K562 (cell line): Measurements from ENCODE around the gene PTPN12. TPM values are rescaled to one million over a fixed set of nuclear protein-coding genes. Genes with fewer than 3 reads are reported as not detected.
A peak's percentile ranks its signal among the peaks of the same experiment; 100 is the strongest.

Experiments
- ATAC-seq: fragments of 200-7000 bp; cut with Tn5 transposase; 3 replicates; pipeline ENCODE4 v1.9.1; 2020; ENCODE audit warnings: moderate library complexity
- BruUV-seq: library from RNA; stranded (reverse); fragments of 400-500 nt; replicated peaks from 2 replicates; lab custom pipeline; 2021; lab: Mats Ljungman, UMichigan
- CTCF ChIA-PET: fragments of 300-600 bp; formaldehyde crosslinking; extraction: SDS; loops from one replicate; lab custom pipeline; 2021; ENCODE audit warnings: low intra/inter-chr PET ratio; lab: Yijun Ruan, JAX
- POLR2A ChIA-PET: fragments of 300-600, 350-650 bp; sonication (Branson Sonifier 250); formaldehyde crosslinking; extraction: SDS; loops from one replicate; lab custom pipeline; 2021; ENCODE audit warnings: antibody characterized with exemption, inconsistent platforms; lab: Yijun Ruan, JAX
- DNase-seq, 4 experiments: peaks; one replicate each; pipeline versions ENCODE4 v3.0.0 to v3.0.0-alpha.2; 2011 to 2018; ENCODE audit warnings: low spot score in 3 of 4, mixed read lengths in 3 of 4; ENCODE audit errors: extremely low read depth in 1 of 4
- FAIRE-seq: peaks from 2 replicates; lab custom pipeline; 2011; peaks lifted over from hg19 to GRCh38; lab: Jason Lieb, UNC
- H2AFZ ChIP-seq: 2 replicates; pipeline ENCODE4 v1.6.0; 2011; ENCODE audit warnings: low read depth, low read length, control low read depth, inconsistent platforms
- H3K27ac ChIP-seq: fragments of 200-600 bp; 3 replicates; pipeline ENCODE4 v1.8.0; 2011; ENCODE audit warnings: low read depth, mild to moderate bottlenecking, control low read depth, inconsistent platforms, low read length, moderate library complexity, mixed read lengths; ENCODE audit errors: extremely low read depth
- H3K27me3 ChIP-seq, 2 experiments: fragments of 300-600 bp in 1 of 2; 2 replicates in 1 of 2; 3 replicates in 1 of 2; pipeline versions ENCODE4 v1.6.0 to v1.8.0; 2011; ENCODE audit warnings: inconsistent platforms in 2 of 2, low read length in 2 of 2, mild to moderate bottlenecking in 1 of 2, mixed read lengths in 1 of 2, moderate library complexity in 1 of 2; ENCODE audit not compliant: control insufficient read depth in 2 of 2, insufficient read depth in 2 of 2
- H3K36me3 ChIP-seq: fragments of 300-600 bp; 3 replicates; pipeline ENCODE4 v1.8.0; 2011; ENCODE audit warnings: mild to moderate bottlenecking, low read length, inconsistent platforms; ENCODE audit not compliant: control insufficient read depth, insufficient read depth
- H3K4me1 ChIP-seq, 2 experiments: fragments of 200-600 bp in 1 of 2; replicated peaks in 1 of 2; 2 replicates in 1 of 2; 3 replicates in 1 of 2; pipeline versions ENCODE4 v1.5.1 to v1.8.0; 2011; ENCODE audit warnings: inconsistent platforms in 2 of 2, low read length in 2 of 2, mild to moderate bottlenecking in 1 of 2, mixed read lengths in 1 of 2, moderate library complexity in 1 of 2; ENCODE audit not compliant: control insufficient read depth in 2 of 2, insufficient read depth in 2 of 2
- H3K4me2 ChIP-seq: 2 replicates; pipeline ENCODE4 v1.6.1; 2011; ENCODE audit warnings: low read length, control low read depth, inconsistent platforms, mixed read lengths; ENCODE audit not compliant: insufficient read depth
- H3K4me3 ChIP-seq: fragments of 200-600 bp; sonication (generic), shearing (Covaris generic); 2 replicates; pipeline ENCODE4 v1.5.1; 2016; ENCODE audit warnings: control low read depth, inconsistent platforms
- H3K79me2 ChIP-seq: fragments of 200-600 bp; 3 replicates; pipeline ENCODE4 v1.8.0; 2011; ENCODE audit warnings: low read length, inconsistent platforms; ENCODE audit not compliant: control insufficient read depth, insufficient read depth
- H3K9ac ChIP-seq, 2 experiments: 2 replicates each; pipeline versions ENCODE4 v1.6.0 to v1.6.1; 2011; ENCODE audit warnings: low read depth in 2 of 2, low read length in 2 of 2, control low read depth in 1 of 2, inconsistent platforms in 1 of 2, mild to moderate bottlenecking in 1 of 2, mixed read lengths in 1 of 2; ENCODE audit not compliant: insufficient read depth in 1 of 2
- H3K9me1 ChIP-seq: one replicate; pipeline ENCODE4 v1.6.0; 2011; ENCODE audit warnings: inconsistent platforms, mild to moderate bottlenecking, low read length, moderate library complexity; ENCODE audit not compliant: control insufficient read depth, insufficient read depth
- H3K9me3 ChIP-seq: replicated peaks from 2 replicates; pipeline ENCODE4 v1.5.1; 2011; ENCODE audit warnings: low read depth, low read length, inconsistent platforms; ENCODE audit not compliant: control insufficient read depth, insufficient read depth
- H4K20me1 ChIP-seq: replicated peaks from 2 replicates; pipeline ENCODE4 v1.6.1; 2011; ENCODE audit warnings: low read length, inconsistent platforms, mixed read lengths; ENCODE audit not compliant: control insufficient read depth, insufficient read depth
- CBFB ChIP-seq: sonication (generic); formaldehyde crosslinking; IDR thresholded peaks from 2 replicates; pipeline ENCODE4 v1.4.0; 2020; ENCODE audit warnings: mild to moderate bottlenecking, missing genetic modification reagents
- CLOCK ChIP-seq: fragments of 250-450 bp; sonication (Bioruptor Pico); IDR thresholded peaks from 2 replicates; pipeline ENCODE4 v1.4.0; 2020; ENCODE audit warnings: mild to moderate bottlenecking, moderate library complexity, borderline replicate concordance
- ELF4 ChIP-seq: fragments of 450-650 bp; formaldehyde crosslinking; IDR thresholded peaks from 2 replicates; pipeline ENCODE4 v1.4.0; 2022; ENCODE audit warnings: missing genetic modification characterization
- HMG20A ChIP-seq: fragments of 450-650 bp; formaldehyde crosslinking; conservative IDR thresholded peaks from 2 replicates; pipeline ENCODE4 v1.4.0; 2020; ENCODE audit warnings: mild to moderate bottlenecking, mixed read lengths
- NEUROD1 ChIP-seq: fragments of 150-350 bp; IDR thresholded peaks from 2 replicates; pipeline ENCODE4 v1.6.1; 2014; ENCODE audit warnings: borderline replicate concordance, low read length, low read depth; ENCODE audit not compliant: partially characterized antibody
- POLR2A ChIP-seq: fragments of 450-650 bp; conservative IDR thresholded peaks from 2 replicates; pipeline ENCODE4 v1.6.1; 2016
- RBM39 ChIP-seq: fragments of 200-400 bp; formaldehyde crosslinking; optimal IDR thresholded peaks from 2 replicates; pipeline ENCODE3; 2018; ENCODE audit warnings: low read depth, low read length
- SMC3 ChIP-seq: conservative IDR thresholded peaks from 2 replicates; pipeline ENCODE4 v1.6.1; 2011; ENCODE audit warnings: low read depth, low read length, improper control_type of control experiment; ENCODE audit not compliant: insufficient read depth
- TFE3 ChIP-seq: fragments of 450-650 bp; formaldehyde crosslinking; IDR thresholded peaks from 2 replicates; pipeline ENCODE4 v1.4.0; 2020; ENCODE audit warnings: mild to moderate bottlenecking, mixed read lengths
- ZNF561 ChIP-seq: fragments of 450-650 bp; formaldehyde crosslinking; conservative IDR thresholded peaks from 2 replicates; pipeline ENCODE4 v1.4.0; 2020; ENCODE audit warnings: mild to moderate bottlenecking, moderate library complexity
- WGBS: fragments of 100-300 bp; shearing (Covaris generic); methylation state at CpG from one replicate; pipeline ENCODE4 v1.1.6; 2016; ENCODE audit warnings: low coverage, mixed read lengths; ENCODE audit not compliant: insufficient coverage; ENCODE audit errors: missing lambda C conversion rate; 5-methylcytosine and 5-hydroxymethylcytosine counted together
- in situ Hi-C: fragments of 300-500 bp; cut with MboI; formaldehyde crosslinking; loops from 4 replicates; pipeline ENCODE4 v1.15.0; 2018; ENCODE audit warnings: inconsistent platforms, mixed read lengths
- intact Hi-C: fragments of 100-400 bp; cut with micrococcal nuclease; formaldehyde crosslinking; loops from 2 replicates; pipeline ENCODE4 v1.14.2; 2022
- polyA plus RNA-seq, 8 experiments: library from polyadenylated mRNA; depleted of rRNA in 4 of 8; stranded (reverse) in 5 of 8; unstranded in 3 of 8; fragments of >200 nt; fragmentation: Nextera tagmentation in 2 of 8; fragmentation: Illumina TruSeq in 1 of 8; extraction: Ambion mirVana in 2 of 8; extraction: Trizol in 1 of 8; gene quantifications; 2 replicates each; pipeline versions ENCODE4 v1.2.1 to v1.2.3, GENCODE V29; 2011 to 2014; ENCODE audit warnings: inconsistent platforms in 1 of 8, missing spikeins in 1 of 8
- total RNA-seq, 7 experiments: library from RNA; depleted of rRNA in 6 of 7; stranded (reverse); fragments of >200 nt in 6 of 7; fragmentation: Illumina TruSeq in 2 of 7; extraction: Trizol in 2 of 7; gene quantifications; 2 replicates each; pipeline versions ENCODE4 v1.2.1 to v1.2.3, GENCODE V29; 2011 to 2021; ENCODE audit warnings: low replicate concordance in 1 of 7

PTPN12 gene
- total and polyA plus RNA-seq, 9 of the 15 experiments (the other 6 are each of a cell fraction or from before 2014, with no cell fraction given), result 15.3 to 79.8 (median 26.6) TPM

GRCh38 chr7:77542895-77543294 is 5.8 kb downstream of the PTPN12 start (continued):
- TF ChIP-seq CBFB (no peak), HMG20A (CRISPR knock-in tag) (no peak), POLR2A (no peak), ZNF561 (no peak), ELF4 (CRISPR knock-in tag) (no peak), NEUROD1 (no peak), SMC3 (no peak), RBM39 (no peak)

- no peak for ATAC-seq
- in situ Hi-C loops, result no loop called here
- CTCF ChIA-PET, result no interaction called here
These were observed 6.8 kb downstream of the PTPN12 start for GRCh38 chr7:77543910-77544309.

More at GRCh38 chr7:77543910-77544309, 6.8 kb downstream of the PTPN12 start:
- Histone ChIP-seq H3K9ac (no peak overlapping the region), H3K4me2 (no peak overlapping the region), H3K9me1 (no peaks in the 10 kb centered on the region), H4K20me1 (peaks cover 21% of the 10 kb centered on the region), H3K4me3 (no peak overlapping the region), H3K4me1 (peaks cover 10 to 22% of the 10 kb centered on the region in 2 experiments), H3K9me3 (no peaks in the 10 kb centered on the region), H3K27ac (no peak overlapping the region), H2AFZ (no peak overlapping the region), H3K36me3 (no peaks in the 10 kb centered on the region; the same call in 1 of the 3 replicates), H3K79me2 (peaks cover 99% of the 10 kb centered on the region), H3K27me3 (no peaks in the 10 kb centered on the region)
- 77% methylated on average over 4 of the region's 4 CpGs for WGBS
- FAIRE-seq (no peak), DNase-seq (no peak)
- intact Hi-C loops, result no loop called here
- TF ChIP-seq TFE3 (CRISPR knock-in tag), result peak; percentile 70
- no peak for TF ChIP-seq CLOCK (CRISPR knock-in tag)
- POLR2A ChIA-PET, result interaction anchor here (1.4 kb wide), 1 partner anchor 20 kb away, joined by 4 read pairs; no protein-coding TSS in a partner anchor
- BruUV-seq, result no TSS peak
